HepG2 (cell line): Measurements from ENCODE around the gene ZNF20. TPM values are rescaled to one million over a fixed set of nuclear protein-coding genes. Genes with fewer than 3 reads are reported as not detected.

ENCODE experiments used
- ARNT2 ChIP-seq: sonication (generic); formaldehyde crosslinking; IDR thresholded peaks from 2 replicates; pipeline ENCODE4 v1.8.0; 2022; ENCODE audit warnings: mild to moderate bottlenecking, low read depth, missing genetic modification reagents, moderate library complexity
- HDAC1 ChIP-seq: sonication (generic); formaldehyde crosslinking; IDR thresholded peaks from 2 replicates; pipeline ENCODE4 v1.5.1; 2020; ENCODE audit warnings: mild to moderate bottlenecking, missing genetic modification reagents
- KLF6 ChIP-seq: IDR thresholded peaks from 2 replicates; pipeline ENCODE4 v1.8.0; 2016; ENCODE audit warnings: missing biosample characterization, missing genetic modification reagents
- MBNL3 ChIP-seq: fragments of 250-450 bp; sonication (Bioruptor Pico); conservative IDR thresholded peaks from 2 replicates; pipeline ENCODE4 v1.8.0; 2022; ENCODE audit warnings: mild to moderate bottlenecking, inconsistent platforms
- POGZ ChIP-seq: sonication (generic); formaldehyde crosslinking; IDR thresholded peaks from 2 replicates; pipeline ENCODE4 v1.4.0; 2020; ENCODE audit warnings: mild to moderate bottlenecking, missing genetic modification reagents
- RAD51 ChIP-seq: fragments of 450-650 bp; IDR thresholded peaks from 2 replicates; pipeline ENCODE4 v1.6.1; 2016; ENCODE audit warnings: borderline replicate concordance
- ZBTB20 ChIP-seq: sonication (generic); formaldehyde crosslinking; IDR thresholded peaks from 2 replicates; pipeline ENCODE4 v1.8.1; 2023; ENCODE audit warnings: missing genetic modification reagents, low read depth, mild to moderate bottlenecking, borderline replicate concordance
- polyA plus RNA-seq, 8 experiments: library from polyadenylated mRNA; depleted of rRNA in 3 of 8; stranded (reverse) in 7 of 8; unstranded in 1 of 8; fragments of >200 nt; fragmentation: Illumina TruSeq in 4 of 8; extraction: Trizol in 4 of 8; gene quantifications; 2 replicates each; pipeline versions ENCODE4 v1.2.1 to v1.2.3, GENCODE V29; 2011 to 2016; ENCODE audit warnings: low read depth in 4 of 8, missing spikeins in 1 of 8, mixed read lengths in 1 of 8; ENCODE audit not compliant: insufficient read depth in 1 of 8
- total RNA-seq, 5 experiments: library from RNA; depleted of rRNA; stranded (reverse); fragments of >200 nt; fragmentation: Illumina TruSeq; extraction: Trizol; gene quantifications; 2 replicates each; pipeline ENCODE4 v1.2.3, GENCODE V29; 2016; ENCODE audit warnings: low read depth in 1 of 5
- TF ChIP-seq, protein P1 (sequence below): sonication (generic); formaldehyde crosslinking; IDR thresholded peaks from 2 replicates; pipeline ENCODE4 v1.4.0; 2020; ENCODE audit warnings: missing genetic modification reagents
- TF ChIP-seq, protein P2 (sequence below): sonication (generic); formaldehyde crosslinking; IDR thresholded peaks from 2 replicates; pipeline ENCODE4 v1.8.1; 2022; ENCODE audit warnings: mild to moderate bottlenecking, missing genetic modification reagents
- TF ChIP-seq, protein P3 (sequence below): sonication (generic); formaldehyde crosslinking; IDR thresholded peaks from 2 replicates; pipeline ENCODE4 v1.4.0; 2020; ENCODE audit warnings: mild to moderate bottlenecking, missing genetic modification reagents
- TF ChIP-seq, protein P4 (sequence below): sonication (generic); formaldehyde crosslinking; IDR thresholded peaks from 2 replicates; pipeline ENCODE4 v1.4.0; 2020; ENCODE audit warnings: missing genetic modification reagents

ZNF20 gene
- total and polyA plus RNA-seq, 2 of the 13 experiments (the other 11 are each of a cell fraction or from before 2014, with no cell fraction given) = 1.6 to 8.0 TPM

DNA sequence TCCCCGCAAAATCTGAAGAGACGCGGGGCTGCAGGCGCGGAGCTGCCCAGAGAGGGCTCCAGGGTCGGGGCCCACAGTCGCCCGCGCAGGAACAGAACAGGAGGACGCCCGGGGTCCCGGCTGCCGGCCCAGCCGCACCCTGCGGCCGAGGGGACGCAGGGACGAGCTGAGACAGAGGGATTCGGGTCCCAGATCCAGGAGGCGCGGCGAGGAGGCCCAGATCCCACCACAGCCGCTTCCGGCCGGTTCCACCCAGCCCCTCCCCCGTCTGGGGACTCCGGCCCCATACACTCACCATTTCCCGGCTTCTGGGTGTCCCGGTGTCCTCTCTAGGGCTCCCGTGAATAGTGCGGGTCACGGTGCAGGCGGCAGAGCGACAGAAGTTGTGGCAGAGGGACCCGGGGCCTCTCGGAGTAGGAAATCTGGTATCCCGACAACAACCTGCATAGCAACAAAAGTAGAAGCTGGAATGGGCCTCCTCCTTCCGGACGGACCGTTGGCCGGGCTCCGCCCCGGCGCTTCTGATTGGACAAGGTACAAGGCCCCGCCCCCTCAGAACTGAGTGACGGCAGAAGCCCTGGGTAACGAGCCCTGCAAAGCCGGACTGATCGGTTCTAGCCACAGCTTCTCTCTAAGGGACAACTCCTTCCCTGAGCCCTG is at the start of gene ZNF20 (continued):
- TF ChIP-seq HDAC1 (CRISPR knock-in tag) (peak; percentile 68; the same call in 1 of the 2 replicates), RAD51 (no peak), KLF6 (CRISPR knock-in tag) (0 out of 2 replicates have a peak, but pooled peaks have one; percentile 41), MBNL3 (no peak), ARNT2 (CRISPR knock-in tag) (0 out of 2 replicates have a peak, but pooled peaks have one; percentile 29), ZBTB20 (no peak), POGZ (no peak)
- TF ChIP-seq, protein P1, sequence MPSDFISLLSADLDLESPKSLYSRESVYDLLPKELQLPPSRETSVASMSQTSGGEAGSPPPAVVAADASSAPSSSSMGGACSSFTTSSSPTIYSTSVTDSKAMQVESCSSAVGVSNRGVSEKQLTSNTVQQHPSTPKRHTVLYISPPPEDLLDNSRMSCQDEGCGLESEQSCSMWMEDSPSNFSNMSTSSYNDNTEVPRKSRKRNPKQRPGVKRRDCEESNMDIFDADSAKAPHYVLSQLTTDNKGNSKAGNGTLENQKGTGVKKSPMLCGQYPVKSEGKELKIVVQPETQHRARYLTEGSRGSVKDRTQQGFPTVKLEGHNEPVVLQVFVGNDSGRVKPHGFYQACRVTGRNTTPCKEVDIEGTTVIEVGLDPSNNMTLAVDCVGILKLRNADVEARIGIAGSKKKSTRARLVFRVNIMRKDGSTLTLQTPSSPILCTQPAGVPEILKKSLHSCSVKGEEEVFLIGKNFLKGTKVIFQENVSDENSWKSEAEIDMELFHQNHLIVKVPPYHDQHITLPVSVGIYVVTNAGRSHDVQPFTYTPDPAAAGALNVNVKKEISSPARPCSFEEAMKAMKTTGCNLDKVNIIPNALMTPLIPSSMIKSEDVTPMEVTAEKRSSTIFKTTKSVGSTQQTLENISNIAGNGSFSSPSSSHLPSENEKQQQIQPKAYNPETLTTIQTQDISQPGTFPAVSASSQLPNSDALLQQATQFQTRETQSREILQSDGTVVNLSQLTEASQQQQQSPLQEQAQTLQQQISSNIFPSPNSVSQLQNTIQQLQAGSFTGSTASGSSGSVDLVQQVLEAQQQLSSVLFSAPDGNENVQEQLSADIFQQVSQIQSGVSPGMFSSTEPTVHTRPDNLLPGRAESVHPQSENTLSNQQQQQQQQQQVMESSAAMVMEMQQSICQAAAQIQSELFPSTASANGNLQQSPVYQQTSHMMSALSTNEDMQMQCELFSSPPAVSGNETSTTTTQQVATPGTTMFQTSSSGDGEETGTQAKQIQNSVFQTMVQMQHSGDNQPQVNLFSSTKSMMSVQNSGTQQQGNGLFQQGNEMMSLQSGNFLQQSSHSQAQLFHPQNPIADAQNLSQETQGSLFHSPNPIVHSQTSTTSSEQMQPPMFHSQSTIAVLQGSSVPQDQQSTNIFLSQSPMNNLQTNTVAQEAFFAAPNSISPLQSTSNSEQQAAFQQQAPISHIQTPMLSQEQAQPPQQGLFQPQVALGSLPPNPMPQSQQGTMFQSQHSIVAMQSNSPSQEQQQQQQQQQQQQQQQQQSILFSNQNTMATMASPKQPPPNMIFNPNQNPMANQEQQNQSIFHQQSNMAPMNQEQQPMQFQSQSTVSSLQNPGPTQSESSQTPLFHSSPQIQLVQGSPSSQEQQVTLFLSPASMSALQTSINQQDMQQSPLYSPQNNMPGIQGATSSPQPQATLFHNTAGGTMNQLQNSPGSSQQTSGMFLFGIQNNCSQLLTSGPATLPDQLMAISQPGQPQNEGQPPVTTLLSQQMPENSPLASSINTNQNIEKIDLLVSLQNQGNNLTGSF = no peak
- TF ChIP-seq, protein P2, sequence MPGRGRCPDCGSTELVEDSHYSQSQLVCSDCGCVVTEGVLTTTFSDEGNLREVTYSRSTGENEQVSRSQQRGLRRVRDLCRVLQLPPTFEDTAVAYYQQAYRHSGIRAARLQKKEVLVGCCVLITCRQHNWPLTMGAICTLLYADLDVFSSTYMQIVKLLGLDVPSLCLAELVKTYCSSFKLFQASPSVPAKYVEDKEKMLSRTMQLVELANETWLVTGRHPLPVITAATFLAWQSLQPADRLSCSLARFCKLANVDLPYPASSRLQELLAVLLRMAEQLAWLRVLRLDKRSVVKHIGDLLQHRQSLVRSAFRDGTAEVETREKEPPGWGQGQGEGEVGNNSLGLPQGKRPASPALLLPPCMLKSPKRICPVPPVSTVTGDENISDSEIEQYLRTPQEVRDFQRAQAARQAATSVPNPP (CRISPR knock-in tag) = no peak
- TF ChIP-seq, protein P3, sequence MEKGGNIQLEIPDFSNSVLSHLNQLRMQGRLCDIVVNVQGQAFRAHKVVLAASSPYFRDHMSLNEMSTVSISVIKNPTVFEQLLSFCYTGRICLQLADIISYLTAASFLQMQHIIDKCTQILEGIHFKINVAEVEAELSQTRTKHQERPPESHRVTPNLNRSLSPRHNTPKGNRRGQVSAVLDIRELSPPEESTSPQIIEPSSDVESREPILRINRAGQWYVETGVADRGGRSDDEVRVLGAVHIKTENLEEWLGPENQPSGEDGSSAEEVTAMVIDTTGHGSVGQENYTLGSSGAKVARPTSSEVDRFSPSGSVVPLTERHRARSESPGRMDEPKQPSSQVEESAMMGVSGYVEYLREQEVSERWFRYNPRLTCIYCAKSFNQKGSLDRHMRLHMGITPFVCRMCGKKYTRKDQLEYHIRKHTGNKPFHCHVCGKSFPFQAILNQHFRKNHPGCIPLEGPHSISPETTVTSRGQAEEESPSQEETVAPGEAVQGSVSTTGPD (CRISPR knock-in tag) = no peak
- TF ChIP-seq, protein P4, sequence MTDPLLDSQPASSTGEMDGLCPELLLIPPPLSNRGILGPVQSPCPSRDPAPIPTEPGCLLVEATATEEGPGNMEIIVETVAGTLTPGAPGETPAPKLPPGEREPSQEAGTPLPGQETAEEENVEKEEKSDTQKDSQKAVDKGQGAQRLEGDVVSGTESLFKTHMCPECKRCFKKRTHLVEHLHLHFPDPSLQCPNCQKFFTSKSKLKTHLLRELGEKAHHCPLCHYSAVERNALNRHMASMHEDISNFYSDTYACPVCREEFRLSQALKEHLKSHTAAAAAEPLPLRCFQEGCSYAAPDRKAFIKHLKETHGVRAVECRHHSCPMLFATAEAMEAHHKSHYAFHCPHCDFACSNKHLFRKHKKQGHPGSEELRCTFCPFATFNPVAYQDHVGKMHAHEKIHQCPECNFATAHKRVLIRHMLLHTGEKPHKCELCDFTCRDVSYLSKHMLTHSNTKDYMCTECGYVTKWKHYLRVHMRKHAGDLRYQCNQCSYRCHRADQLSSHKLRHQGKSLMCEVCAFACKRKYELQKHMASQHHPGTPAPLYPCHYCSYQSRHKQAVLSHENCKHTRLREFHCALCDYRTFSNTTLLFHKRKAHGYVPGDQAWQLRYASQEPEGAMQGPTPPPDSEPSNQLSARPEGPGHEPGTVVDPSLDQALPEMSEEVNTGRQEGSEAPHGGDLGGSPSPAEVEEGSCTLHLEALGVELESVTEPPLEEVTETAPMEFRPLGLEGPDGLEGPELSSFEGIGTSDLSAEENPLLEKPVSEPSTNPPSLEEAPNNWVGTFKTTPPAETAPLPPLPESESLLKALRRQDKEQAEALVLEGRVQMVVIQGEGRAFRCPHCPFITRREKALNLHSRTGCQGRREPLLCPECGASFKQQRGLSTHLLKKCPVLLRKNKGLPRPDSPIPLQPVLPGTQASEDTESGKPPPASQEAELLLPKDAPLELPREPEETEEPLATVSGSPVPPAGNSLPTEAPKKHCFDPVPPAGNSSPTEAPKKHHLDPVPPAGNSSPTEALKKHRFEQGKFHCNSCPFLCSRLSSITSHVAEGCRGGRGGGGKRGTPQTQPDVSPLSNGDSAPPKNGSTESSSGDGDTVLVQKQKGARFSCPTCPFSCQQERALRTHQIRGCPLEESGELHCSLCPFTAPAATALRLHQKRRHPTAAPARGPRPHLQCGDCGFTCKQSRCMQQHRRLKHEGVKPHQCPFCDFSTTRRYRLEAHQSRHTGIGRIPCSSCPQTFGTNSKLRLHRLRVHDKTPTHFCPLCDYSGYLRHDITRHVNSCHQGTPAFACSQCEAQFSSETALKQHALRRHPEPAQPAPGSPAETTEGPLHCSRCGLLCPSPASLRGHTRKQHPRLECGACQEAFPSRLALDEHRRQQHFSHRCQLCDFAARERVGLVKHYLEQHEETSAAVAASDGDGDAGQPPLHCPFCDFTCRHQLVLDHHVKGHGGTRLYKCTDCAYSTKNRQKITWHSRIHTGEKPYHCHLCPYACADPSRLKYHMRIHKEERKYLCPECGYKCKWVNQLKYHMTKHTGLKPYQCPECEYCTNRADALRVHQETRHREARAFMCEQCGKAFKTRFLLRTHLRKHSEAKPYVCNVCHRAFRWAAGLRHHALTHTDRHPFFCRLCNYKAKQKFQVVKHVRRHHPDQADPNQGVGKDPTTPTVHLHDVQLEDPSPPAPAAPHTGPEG = no peak
